Colonic mucosa (tissue), 4 donors: ENCODE data around the gene FCER1G. TPM values are rescaled to one million over a fixed set of nuclear protein-coding genes. Genes with fewer than 3 reads are reported as not detected.

ENCODE experiments used
- DNase-seq: peaks from one replicate; pipeline ENCODE4 v3.0.0-alpha.2; 2020
- H3K27ac ChIP-seq: fragments of 200-600 bp; one replicate; pipeline ENCODE4 v1.8.0; 2021
- H3K27me3 ChIP-seq: fragments of 200-600 bp; one replicate; pipeline ENCODE4 v1.8.0; 2021
- H3K36me3 ChIP-seq: fragments of 200-600 bp; one replicate; pipeline ENCODE4 v1.8.0; 2021
- H3K4me1 ChIP-seq: fragments of 200-600 bp; one replicate; pipeline ENCODE4 v1.8.0; 2021; ENCODE audit warnings: mild to moderate bottlenecking
- H3K4me3 ChIP-seq: fragments of 200-600 bp; one replicate; pipeline ENCODE4 v1.8.0; 2021
- H3K9ac ChIP-seq, 2 donors: one replicate each; pipeline ENCODE4 v1.7.0; 2013; ENCODE audit warnings: control low read depth in 2 of 2, low read depth in 2 of 2, low read length in 2 of 2
- H3K9me3 ChIP-seq: fragments of 200-600 bp; one replicate; pipeline ENCODE4 v1.8.0; 2021
- intact Hi-C: fragments of 100-400 bp; cut with DNase I; formaldehyde crosslinking; loops from one replicate; pipeline ENCODE4 v1.14.1; 2022
- total RNA-seq, 2 donors: library from RNA; stranded (reverse); fragmentation: NEBNext Ultra II Directional in 1 of 2; extraction: Animal tissue kit (Norgen Biotek cat#: 25700) in 1 of 2; gene quantifications; one replicate each; pipeline ENCODE4 v1.2.1, GENCODE V29; 2021
- TF ChIP-seq, protein P1 (sequence below): fragments of 200-600 bp; IDR thresholded peaks from one replicate; pipeline ENCODE4 v1.8.0; 2022; ENCODE audit warnings: antibody characterized with exemption, mild to moderate bottlenecking
- donor health status: healthy.
- donor health status: DM: no; HTN: no; CAD: no.
- donor health status: DM: no; HTN: no; CAD: no.

FCER1G gene
- total RNA-seq, 2 donors from 2014 or later: 6.6 to 16.0 TPM

DNA sequence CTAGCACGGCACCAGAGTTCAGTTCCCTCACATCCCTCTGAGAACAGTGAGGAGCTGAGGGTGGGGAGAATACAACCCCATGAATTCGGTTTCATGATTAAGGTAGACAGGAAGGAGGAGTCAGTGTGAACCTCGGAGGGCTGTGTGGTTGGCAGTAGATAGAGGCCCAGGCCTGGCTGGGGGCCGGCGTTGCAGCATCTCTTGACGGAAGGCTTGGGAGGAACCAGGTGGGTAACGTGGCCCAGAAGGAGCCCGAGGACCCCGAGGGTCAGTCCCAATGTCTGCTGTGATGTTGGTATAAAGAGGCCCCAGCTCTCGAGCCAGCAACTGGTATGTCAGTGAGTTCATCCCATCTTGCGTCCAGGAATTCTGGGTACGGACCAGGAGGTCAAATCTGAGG, 43.4 kb upstream of the FCER1G start:
- H3K4me1 ChIP-seq: peaks cover 9% of the 10 kb centered on the region
- DNase-seq: no peak
- intact Hi-C loops: no loop called here
- H3K36me3 ChIP-seq: peaks cover 19% of the 10 kb centered on the region
- H3K9ac ChIP-seq: no peak overlapping the region
- H3K9me3 ChIP-seq: no peaks in the 10 kb centered on the region
- TF ChIP-seq, protein P1, sequence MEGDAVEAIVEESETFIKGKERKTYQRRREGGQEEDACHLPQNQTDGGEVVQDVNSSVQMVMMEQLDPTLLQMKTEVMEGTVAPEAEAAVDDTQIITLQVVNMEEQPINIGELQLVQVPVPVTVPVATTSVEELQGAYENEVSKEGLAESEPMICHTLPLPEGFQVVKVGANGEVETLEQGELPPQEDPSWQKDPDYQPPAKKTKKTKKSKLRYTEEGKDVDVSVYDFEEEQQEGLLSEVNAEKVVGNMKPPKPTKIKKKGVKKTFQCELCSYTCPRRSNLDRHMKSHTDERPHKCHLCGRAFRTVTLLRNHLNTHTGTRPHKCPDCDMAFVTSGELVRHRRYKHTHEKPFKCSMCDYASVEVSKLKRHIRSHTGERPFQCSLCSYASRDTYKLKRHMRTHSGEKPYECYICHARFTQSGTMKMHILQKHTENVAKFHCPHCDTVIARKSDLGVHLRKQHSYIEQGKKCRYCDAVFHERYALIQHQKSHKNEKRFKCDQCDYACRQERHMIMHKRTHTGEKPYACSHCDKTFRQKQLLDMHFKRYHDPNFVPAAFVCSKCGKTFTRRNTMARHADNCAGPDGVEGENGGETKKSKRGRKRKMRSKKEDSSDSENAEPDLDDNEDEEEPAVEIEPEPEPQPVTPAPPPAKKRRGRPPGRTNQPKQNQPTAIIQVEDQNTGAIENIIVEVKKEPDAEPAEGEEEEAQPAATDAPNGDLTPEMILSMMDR: no peak
- H3K27me3 ChIP-seq: no peaks in the 10 kb centered on the region
- H3K27ac ChIP-seq: no peak overlapping the region
- no peak overlapping the region for H3K4me3 ChIP-seq

GRCh38 chr1:161172349-161172748, 42.7 kb upstream of the FCER1G start:
- Histone ChIP-seq H3K9ac (no peak overlapping the region), H3K9me3 (no peaks in the 10 kb centered on the region), H3K4me3 (no peak overlapping the region), H3K4me1 (peaks cover 4% of the 10 kb centered on the region), H3K36me3 (peaks cover 19% of the 10 kb centered on the region), H3K27ac (no peak overlapping the region), H3K27me3 (no peaks in the 10 kb centered on the region)
- no peak for DNase-seq
- intact Hi-C loops: no loop called here
- TF ChIP-seq, protein P1: no peak

- H3K9me3 ChIP-seq: no peaks in the 10 kb centered on the region
- H3K4me1 ChIP-seq: peaks cover 4% of the 10 kb centered on the region
- TF ChIP-seq, protein P1: no peak
- no peak overlapping the region for H3K27ac ChIP-seq
- intact Hi-C loops: no loop called here
- no peak for DNase-seq
- no peak overlapping the region for H3K9ac ChIP-seq
- H3K36me3 ChIP-seq: peaks cover 19% of the 10 kb centered on the region
- no peaks in the 10 kb centered on the region for H3K27me3 ChIP-seq
- no peak overlapping the region for H3K4me3 ChIP-seq
These were observed 42.2 kb upstream of the FCER1G start for GRCh38 chr1:161172776-161173376.

DNA sequence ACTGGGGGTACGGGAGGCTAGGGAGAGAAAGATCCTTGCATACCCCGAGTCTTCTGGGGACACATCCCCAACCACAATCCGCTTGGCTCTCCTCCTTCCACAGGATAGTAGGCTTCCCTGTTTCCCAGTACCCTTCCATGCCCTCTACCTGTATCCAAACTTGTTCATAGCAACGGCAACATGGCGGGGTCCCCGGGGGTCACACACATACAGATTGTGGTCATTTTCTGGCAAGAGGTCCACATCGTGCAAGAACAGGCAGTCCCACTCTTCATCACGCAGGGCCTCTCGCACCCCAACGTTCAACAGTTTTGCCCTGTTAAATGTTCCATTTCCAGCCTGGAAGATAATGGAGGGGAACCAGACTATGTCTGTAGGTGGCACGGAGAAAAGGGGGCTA, 41.4 kb upstream of the FCER1G start:
- Histone ChIP-seq H3K4me3 (no peak overlapping the region), H3K27me3 (no peaks in the 10 kb centered on the region), H3K36me3 (peaks cover 19% of the 10 kb centered on the region), H3K27ac (no peak overlapping the region), H3K9ac (no peak overlapping the region), H3K9me3 (no peaks in the 10 kb centered on the region), H3K4me1 (peaks cover 4% of the 10 kb centered on the region)
- no peak for DNase-seq
- TF ChIP-seq, protein P1: no peak
- intact Hi-C loops: no loop called here

- no peaks in the 10 kb centered on the region for H3K9me3 ChIP-seq
- intact Hi-C loops: no loop called here
- peaks cover 4% of the 10 kb centered on the region for H3K4me1 ChIP-seq
- H3K4me3 ChIP-seq: no peak overlapping the region
- H3K27ac ChIP-seq: no peak overlapping the region
- DNase-seq: no peak
- H3K36me3 ChIP-seq: peaks cover 19% of the 10 kb centered on the region
- H3K9ac ChIP-seq: no peak overlapping the region
- no peaks in the 10 kb centered on the region for H3K27me3 ChIP-seq
- TF ChIP-seq, protein P1: no peak
These were observed 40.2 kb upstream of the FCER1G start for GRCh38 chr1:161174911-161175310.
